NCI-H524 treated with DMSO at 0.1 percent for 48 hours (cell line): ENCODE data around the gene PPDPF.
"Not testable (repeated sequence)": the region's sequence is repeated elsewhere in the genome, so short reads cannot be mapped to it uniquely, and the experiment has no call there.

Source experiments
- DNase-seq: peaks from one replicate; lab custom pipeline; 2025; lab: John Stamatoyannopoulos, UW

Gene PPDPF

DNA sequence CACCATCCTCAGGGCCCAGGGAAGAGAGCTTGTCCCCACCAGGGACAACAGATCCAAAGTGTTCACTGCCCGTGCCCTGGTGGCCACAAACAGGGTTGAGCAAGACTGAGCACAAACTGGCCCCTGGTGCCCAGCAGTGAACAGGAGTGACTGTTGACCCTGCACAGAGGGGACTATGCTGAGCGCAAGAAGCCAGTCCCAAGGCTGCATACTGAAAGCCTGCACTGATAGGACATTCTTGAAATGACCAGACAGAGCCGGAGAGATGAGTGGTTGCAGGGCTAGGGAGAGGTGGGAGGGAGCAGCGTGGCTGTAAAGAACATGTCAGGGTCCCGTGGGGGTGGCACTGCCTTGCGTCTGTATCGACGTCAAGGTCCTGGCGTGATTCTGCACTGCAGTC lies 30.5 kb downstream of the PPDPF start:
- no peak for DNase-seq

DNA sequence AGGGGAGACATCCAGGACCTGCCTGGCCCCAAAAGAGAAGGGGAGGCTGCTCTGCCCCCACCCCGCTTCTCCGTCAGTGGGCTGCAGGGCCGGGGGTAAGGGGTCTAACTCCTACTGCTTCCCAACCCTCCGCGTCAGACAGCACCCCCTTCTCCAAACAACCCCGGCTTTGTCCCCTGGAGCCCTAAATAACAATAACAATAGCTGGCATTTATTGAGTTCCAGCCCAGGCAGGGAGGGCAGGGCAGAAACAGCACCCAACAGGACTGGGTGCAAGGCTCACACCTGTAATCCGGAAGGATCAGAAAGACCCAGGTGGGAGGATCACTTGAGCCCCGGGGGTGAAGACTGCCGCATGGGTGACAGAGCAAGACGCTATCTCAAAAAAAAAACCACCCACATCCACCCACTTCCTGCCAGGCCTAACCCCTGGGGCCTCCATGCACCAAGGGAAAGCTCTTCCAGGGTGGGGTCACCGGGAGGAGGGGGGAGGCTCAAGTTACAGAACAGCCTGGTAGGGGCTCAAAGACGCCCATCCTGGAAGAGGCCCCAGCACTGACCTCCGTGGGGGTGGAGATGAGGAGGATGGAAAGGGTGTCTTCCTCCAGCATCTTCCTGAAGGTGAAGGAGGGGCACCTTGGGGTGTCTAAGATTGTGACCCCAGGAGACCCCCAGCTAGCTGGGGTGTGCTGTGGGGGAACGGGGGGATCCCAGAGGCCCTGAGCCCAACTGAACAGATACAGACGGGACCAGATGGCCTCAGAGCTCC lies 32.1 kb downstream of the PPDPF start:
- no peak for DNase-seq

DNA sequence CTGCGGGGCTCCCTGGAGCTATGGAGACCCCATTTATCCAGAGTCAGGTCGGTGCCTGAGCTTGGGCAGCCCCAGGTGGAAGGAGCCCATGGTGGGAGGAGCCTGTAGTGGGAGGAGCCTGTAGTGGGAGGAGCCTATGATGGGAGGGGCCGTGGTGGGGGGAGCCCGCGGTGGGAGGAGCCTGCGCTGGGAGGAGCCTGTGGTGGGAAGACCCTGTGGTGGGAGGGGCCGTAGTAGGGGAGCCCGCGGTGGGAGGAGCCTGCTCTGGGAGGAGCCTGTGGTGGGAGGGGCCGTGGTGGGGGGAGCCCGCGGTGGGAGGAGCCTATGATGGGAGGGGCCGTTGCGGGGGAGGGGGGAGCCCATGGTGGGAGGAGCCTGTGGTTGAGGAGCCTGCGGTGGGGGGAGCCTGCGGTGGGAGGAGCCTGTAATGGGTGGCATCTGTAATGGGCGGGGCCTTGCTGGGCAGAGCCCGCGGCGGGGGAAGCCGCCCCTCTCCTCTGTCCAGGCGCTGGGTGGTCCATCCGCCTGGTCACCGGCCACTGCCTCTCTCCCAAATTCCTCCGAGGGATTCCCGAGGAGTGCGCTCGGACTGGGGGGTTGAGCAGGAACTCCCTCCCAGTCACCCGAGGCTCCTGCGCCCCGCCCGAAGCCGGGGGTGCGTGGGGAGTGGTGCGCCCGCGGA lies 32.8 kb downstream of the PPDPF start:
- DNase-seq = no peak

DNA sequence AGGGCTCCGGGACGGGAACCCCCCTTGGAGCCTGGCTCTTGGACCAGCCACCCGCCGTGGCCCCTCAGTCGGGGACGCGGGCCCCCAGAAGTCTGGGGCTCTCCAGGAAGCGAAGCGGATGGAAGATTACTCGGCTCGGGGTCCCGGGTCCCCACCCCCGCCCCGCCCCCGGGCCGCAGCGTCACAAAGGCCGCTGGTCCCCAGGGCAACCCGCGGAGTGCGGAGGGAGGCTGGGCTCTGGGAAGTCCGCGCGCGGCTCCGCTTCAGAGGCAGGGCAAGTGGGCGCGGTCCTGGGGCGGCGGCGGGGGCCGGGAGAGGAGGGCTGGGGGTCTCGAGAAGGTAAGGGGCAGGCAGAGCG lies 33.3 kb downstream of the PPDPF start, which contains the start of gene FNDC11:
FNDC11 (plus strand) TSS at position 227 of the 358 bp plus-strand sequence. CDS start 1,505 bp downstream, outside the sequence.
- DNase-seq = no peak

DNA sequence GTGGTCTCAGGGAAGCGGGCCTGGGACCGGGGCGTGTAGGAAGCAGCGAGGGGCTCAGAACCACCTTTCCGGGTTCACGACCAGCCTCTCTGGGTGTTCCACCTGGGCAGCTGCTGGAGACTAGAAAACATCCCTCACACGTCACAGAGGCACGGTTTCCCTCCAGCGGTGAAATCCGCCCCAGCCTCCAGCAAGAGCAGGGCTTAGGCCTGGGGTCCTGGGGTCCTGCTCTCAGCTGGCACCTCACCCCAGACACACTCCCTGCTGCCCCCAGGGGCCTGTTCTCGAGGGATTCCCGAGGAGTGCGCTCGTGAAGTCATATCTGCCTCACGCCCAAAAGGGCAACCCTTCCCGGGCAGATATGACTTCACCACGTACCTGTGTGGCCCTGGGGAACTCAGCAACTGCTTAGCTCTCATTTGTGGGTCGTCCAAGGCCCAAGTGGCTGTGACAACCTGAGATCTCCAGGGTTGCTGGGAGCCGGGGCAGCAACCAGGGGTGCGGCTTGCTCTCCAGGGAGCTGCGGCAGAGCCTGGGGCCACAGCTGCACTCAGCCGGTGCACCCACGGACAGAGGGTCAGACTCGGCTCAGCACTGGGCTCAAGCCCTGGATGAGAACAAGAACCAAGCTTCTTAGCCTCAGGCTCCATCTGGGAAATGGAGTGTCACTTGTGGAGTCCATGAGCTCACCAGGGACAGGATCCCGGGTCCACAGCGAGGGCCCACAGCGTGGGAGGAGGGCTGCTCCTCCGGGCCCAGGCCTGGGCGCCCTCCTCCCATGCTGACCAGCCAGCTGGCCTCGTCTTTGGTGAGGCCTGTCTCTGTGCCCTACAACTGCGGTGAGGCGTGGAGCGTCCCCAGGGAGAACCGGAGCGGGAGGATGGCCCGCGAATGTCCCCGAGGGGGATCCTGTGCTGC lies 34.1 kb downstream of the PPDPF start:
- DNase-seq = no peak

DNA sequence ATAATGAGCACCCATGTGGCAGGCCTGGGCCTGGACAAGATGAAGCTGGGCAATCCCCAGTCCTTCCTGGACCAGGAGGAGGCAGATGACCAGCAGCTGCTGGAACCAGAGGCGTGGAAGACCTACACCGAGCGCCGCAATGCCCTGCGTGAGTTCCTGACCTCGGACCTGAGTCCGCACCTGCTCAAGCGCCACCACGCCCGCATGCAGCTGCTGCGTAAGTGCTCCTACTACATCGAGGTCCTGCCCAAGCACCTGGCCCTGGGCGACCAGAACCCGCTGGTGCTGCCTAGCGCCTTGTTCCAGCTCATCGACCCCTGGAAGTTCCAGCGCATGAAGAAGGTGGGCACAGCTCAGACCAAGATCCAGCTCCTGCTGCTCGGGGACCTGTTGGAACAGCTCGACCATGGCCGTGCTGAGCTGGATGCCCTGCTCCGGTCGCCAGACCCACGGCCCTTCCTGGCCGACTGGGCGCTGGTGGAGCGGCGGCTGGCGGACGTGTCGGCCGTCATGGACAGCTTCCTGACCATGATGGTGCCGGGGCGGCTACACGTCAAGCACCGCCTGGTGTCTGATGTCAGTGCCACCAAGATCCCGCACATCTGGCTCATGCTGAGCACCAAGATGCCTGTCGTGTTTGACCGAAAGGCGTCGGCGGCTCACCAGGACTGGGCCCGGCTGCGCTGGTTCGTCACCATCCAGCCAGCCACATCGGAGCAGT lies 35.3 kb downstream of the PPDPF start:
- DNase-seq = no peak

DNA sequence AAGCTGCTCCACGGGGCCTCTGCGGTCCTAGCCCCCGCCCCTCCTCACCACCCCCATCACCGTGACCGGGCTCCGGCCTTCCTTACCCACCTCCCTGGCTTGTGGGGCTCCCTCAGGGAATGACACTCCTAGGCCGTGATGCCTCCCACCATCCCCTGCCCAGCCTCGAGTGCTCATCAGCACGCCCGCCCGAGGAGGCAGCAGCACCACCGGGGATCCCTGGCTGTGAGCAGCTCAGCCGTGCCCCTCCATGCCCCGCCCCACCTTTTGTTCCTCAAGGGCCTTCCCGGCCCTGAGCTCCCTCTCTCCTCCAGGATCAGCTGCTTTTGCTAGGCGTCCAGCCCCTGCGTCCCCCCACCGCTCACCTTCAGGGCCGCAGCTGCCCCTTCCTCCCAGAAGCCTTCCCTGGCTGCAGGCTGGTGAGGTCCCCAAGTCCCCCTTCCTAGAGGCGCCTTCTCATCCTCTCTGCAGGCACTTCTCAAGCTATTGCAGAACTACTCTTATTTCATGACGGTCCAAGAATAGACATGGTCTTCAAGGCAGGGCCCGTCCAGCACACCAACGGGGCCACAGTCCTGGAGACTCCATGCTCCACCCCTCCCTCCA lies 36.4 kb downstream of the PPDPF start:
- DNase-seq = no peak

DNA sequence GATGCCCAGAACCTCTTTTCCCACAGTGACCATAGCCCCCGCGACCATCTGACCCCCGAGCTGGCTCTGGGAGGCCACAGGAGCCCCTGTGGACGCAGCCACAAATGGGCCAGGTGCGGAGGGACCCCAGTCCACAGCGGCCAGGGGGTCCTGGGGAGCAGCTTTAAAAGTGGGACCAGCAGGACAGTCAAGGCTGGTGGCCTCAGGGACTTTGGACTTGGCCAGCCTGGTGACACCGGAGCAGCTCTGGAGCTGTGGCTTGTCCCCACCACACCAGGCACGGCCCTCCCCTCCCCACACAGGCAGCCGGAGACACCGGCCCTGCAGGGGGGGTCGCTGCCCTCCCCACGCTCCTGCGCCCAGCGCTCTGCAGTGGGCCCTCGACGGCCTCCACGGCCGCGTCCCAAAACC lies 36.9 kb downstream of the PPDPF start:
- DNase-seq = no peak

DNA sequence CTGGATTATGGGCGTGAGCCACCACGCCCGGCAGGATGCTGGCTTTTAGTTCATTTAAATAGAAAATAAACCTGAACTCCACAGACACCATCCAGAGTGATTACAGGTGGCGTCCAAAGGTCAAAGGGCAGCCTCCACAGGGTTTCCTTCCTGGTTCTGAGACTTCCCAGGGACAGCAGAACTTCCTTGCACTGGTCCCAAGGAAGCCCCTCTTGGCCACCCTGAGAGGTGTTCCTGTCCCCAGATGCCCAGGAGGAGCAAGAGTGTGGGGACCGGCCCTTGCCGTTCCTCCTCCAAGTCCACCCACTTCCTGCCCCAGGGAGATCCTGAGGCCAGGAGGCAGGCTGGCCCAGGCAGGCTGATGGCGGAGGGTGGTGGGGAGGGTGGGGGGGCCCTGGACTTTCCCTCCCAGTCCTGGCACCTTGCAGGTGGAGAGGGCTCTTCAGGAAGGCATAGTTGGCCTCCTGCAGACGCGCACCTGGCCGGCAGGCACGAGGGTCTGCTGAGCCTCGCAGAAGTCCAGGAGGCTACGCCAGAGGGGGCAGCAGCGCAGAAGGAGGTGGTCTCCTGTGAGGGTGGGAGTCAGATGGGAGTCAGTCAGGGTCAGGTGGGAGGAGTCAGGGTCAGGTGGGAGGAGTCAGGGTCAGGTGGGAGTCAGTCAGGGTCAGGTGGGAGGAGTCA lies 38.4 kb downstream of the PPDPF start:
- no peak for DNase-seq

DNA sequence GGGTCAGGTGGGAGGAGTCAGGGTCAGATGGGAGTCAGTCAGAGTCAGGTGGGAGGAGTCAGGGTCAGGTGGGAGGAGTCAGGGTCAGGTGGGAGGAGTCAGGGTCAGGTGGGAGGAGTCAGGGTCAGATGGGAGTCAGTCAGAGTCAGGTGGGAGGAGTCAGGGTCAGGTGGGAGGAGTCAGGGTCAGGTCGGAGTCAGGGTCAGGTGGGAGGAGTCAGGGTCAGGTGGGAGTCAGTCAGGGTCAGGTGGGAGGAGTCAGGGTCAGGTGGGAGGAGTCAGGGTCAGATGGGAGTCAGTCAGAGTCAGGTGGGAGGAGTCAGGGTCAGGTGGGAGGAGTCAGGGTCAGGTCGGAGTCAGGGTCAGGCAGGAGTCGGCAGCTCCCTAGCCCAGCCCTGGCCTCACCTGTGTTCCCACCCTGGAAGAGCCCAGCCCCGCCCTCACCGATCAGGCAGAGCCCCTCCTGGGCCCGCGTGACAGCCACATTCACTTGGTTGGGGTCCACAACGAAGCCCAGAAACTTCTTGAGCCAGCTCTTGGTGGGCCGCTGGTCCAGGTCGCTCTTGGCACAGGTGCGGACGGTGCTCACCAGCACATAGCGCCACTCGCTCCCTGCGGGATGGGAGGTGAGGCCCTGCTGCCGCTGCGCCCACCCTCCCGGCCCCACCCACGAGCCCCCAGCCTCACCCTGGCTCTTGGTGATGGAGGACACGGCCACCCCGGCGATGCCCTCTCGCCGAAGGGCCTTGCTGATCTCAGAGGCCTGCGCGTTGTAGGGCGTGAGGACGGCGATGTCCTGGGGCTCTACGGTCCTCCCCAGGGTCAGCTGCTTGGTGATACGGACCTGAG lies 39.1 kb downstream of the PPDPF start:
- not testable (repeated sequence) for DNase-seq

DNA sequence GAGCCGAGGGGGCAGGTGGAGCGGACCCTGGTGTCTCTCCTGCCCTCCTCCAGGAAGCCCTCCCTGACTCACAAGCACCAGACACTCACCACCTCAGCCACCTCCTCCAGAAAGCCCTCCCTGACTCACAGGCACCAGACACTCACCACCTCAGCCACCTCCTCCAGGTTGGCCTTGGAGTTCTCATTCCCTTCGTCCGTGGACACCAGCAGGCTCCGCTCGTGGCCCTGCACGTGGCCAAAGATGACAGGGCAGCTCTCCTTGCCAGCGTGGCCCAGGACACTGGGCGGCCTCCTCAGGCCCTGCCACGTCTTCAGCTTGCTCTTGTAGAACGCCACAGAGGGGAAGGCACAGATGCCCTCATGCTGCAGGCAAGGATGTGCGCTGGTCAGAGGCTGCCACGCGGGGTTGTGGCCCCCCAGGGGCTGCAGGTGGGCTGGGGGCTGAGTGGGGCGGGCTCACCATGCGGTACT lies 39.8 kb downstream of the PPDPF start:
- no peak for DNase-seq

DNA sequence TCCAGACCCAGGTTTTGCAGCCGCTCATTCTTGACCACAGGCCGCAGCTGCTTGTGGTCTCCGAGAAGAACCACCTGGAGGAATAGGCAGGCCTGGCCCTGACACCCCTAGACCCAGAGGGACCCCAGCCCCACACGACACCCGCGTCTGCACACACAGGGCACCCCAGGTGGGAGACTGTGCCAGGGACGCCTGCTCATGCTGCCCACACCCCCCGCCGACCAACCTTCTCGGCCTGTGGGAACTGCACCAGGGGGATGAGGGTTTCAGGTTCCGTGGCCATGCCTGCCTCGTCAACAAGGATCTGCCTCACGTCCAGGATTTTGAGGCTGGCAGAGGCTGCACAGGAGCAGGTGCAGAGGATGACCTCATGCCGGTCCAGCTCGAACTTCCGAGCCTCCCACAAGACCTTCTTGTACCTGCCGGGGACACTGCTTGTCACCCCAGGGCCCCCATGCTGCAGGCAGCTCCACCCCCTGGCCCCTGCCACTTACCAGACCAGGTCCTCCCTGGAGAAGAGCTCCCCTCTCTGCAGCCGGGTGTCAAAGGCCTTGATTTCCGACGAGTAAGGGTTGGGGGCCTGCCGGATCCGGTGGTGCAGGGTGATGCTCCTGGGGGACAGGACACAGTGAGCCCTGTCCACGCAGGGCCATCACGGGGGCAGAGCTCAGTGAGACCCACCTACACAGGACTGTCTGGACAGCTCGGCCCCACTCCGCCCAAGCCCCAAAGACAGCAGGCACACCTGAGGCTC lies 40.5 kb downstream of the PPDPF start:
- DNase-seq = no peak

DNA sequence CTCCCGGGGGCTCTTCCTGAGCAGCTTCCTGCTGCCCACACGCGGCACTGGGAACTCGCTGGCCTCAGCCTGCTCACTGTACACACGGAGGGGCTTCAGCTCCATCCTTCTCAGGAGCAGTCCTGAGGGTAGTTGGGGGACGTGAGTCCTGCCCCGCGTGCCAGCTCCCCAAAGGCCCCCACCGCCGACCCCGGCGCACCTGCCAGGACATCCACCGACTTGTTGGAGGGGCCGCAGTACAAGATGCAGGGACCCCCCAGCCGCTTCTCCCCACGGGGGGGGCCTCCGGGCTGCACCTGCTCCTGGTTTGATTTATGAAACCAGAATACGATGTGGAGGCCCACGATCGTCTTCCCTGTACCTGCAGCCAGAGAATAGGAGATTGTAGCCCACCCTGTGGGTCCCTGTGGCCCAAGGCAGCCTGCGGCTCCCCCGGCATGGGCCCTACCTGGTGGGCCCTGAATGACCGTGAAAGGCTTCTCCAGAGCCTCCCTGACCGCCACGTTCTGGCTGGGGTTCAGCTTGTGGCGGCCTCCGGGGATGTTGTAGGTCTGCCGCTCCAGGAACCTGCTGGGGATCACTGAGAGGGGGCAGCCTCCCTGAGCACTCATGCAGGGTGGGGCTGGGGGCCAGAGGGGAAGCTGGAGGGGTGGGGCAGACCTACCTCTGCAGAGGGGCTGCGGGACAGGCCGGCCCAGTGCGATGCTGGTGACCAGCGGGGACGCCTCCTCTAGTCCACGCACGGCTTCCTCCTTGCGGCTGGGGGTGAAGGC lies 41.2 kb downstream of the PPDPF start:
- no peak for DNase-seq

DNA sequence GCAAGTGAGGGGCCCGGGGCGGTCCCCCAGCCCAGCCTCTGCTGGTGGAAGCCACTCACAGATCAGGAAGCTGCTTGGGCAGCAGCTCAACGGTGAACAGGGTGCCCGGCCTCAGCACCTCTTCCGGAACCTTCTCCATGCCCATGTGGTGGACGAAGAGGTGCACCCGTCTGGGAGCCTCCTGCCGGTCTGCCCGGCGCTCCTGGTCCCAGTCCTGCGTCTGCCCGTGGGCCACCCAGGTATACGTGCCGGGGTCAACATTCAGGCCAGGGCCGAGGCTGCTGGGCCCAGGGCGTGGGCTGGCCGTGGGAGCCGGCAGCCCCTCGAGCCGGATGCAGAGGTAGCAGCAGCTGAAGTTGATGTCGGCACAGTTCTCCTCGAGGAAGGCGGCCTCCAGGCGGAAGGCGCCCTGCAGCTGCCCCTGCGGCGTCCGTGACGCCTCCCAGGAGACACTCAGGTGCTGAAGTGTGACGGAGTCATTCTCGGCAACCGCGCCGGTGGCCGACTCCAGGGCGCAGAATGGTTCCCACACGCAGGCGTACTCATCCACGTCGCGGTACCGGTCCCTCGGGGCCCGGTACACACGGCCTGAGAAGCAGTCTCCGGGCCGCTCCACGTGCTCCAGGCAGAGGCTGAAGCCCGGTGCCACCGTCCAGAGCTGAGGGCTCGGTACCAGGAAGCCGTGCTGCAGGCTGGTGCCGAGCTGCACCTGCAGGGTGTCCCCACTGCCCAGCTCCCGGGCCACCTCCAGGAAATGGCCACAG lies 42.1 kb downstream of the PPDPF start:
- DNase-seq = no peak

DNA sequence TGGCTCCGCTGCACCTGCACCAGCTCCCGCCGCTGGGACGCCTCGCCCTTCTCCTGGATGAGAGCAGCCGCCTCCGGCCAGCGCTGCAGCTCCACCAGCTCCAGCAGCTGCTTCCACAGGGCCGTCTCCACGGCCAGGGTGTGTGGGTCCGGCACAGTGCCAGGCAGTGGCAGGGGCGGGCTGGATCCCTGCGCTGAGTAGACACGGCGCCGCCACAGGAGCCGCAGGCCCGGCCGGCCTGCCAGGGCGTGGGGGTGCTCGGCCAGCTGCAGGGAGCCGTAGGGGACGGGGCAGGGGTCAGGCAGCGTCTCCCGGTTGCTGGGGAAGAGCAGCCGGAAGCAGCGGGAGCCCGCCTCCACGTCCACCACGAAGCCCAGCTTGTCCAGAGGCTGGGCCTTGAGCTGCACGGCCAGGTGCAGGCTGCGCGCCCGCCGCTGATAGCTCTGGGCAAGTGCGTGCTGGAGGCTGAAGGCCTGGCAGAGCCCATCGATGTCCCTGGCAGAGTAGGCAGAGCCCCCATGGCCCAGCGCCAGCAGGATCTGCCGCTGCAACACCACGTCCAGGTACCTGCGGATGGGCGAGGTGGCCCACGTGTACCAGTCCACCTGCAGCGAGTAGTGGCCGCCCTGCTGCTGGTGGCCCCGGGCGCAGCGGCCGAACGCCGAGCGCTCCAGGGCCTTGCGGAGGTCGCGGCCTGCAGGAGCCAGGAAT lies 42.8 kb downstream of the PPDPF start:
- no peak for DNase-seq

DNA sequence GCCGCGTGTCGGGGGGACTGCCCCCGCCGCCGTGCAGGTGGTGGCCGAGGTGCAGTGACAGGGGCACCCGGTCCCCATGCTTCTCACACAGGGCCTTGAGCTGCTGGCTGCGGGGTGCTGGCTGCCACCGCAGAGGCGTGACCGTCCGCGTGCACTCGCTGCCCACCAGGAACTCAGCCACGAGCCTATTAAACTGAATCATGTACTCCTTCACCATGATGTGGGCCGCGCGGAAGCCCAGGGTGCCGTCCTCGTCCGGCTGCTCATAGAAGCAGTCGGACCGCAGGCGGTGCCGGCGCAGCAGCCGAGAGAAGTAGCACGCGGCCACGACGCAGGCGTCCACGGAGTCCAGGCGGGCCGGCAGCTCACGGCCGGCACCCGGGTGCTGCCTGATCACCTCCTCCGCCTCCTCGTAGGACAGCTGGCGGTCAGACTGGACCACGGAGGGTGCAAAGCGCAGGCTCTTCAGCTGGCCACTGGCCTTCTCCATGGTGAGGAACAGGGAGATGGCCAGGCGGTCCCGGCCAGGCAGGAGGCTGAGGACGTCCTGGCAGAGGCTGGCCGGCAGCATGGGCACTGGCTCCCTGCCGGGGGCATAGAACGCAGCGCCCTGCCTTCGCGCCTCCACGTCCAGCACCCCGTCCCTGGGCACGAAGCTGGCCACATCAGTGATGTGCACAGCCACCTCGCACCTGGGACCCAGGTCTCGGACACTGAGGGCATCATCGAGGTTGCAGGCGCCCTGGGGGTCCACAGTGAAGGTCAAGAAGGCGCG lies 43.7 kb downstream of the PPDPF start:
- DNase-seq = no peak
